ENCODE data around the gene EHD4.

Gene EHD4

GRCh38 chr15:41944313-41944940 lies 27.9 kb downstream of the EHD4 start:
- Histone ChIP-seq H3K9me3 (ENCODE audit: control insufficient read depth, insufficient read depth, low read length) (no peaks in the 10 kb centered on the region), H3K27ac (ENCODE audit: low read length) (no peak overlapping the region), H3K4me1 (ENCODE audit: control insufficient read depth, insufficient read depth, low read length) (no peaks in the 10 kb centered on the region), H3K4me3 (ENCODE audit: low read length) (no peak overlapping the region), H3K36me3 (ENCODE audit: control insufficient read depth, insufficient read depth, low read length) (peaks cover 8% of the 10 kb centered on the region; the same call in 1 of the 2 replicates), H3K27me3 (ENCODE audit: control insufficient read depth, insufficient read depth, low read length) (no peaks in the 10 kb centered on the region)
- no CpG with 5 or more reads among the region's 8 CpGs for WGBS (ENCODE audit: insufficient coverage, insufficient read length)
- DNase-seq (ENCODE audit: low read depth, low spot score), result no peak

- H3K4me1 ChIP-seq (ENCODE audit: control insufficient read depth, insufficient read depth, low read length), result no peaks in the 10 kb centered on the region
- WGBS (ENCODE audit: insufficient coverage, insufficient read length), result no CpG with 5 or more reads among the region's 6 CpGs
- no peaks in the 10 kb centered on the region for H3K9me3 ChIP-seq (ENCODE audit: control insufficient read depth, insufficient read depth, low read length)
- H3K27me3 ChIP-seq (ENCODE audit: control insufficient read depth, insufficient read depth, low read length), result no peaks in the 10 kb centered on the region
- H3K36me3 ChIP-seq (ENCODE audit: control insufficient read depth, insufficient read depth, low read length), result peaks cover 8% of the 10 kb centered on the region; the same call in 1 of the 2 replicates
- no peak overlapping the region for H3K4me3 ChIP-seq (ENCODE audit: low read length)
- no peak overlapping the region for H3K27ac ChIP-seq (ENCODE audit: low read length)
- DNase-seq (ENCODE audit: low read depth, low spot score), result no peak
These were observed 28.6 kb downstream of the EHD4 start for GRCh38 chr15:41943543-41944312.

- Histone ChIP-seq H3K27me3 (ENCODE audit: control insufficient read depth, insufficient read depth, low read length) (no peaks in the 10 kb centered on the region), H3K4me1 (ENCODE audit: control insufficient read depth, insufficient read depth, low read length) (no peaks in the 10 kb centered on the region), H3K36me3 (ENCODE audit: control insufficient read depth, insufficient read depth, low read length) (peaks cover 8% of the 10 kb centered on the region; the same call in 1 of the 2 replicates), H3K9me3 (ENCODE audit: control insufficient read depth, insufficient read depth, low read length) (no peaks in the 10 kb centered on the region), H3K4me3 (ENCODE audit: low read length) (no peak overlapping the region), H3K27ac (ENCODE audit: low read length) (no peak overlapping the region)
- no peak for DNase-seq (ENCODE audit: low read depth, low spot score)
- WGBS (ENCODE audit: insufficient coverage, insufficient read length), result no CpG with 5 or more reads among the region's 7 CpGs
These were observed 29.5 kb downstream of the EHD4 start for GRCh38 chr15:41942886-41943285.

- no peak for DNase-seq (ENCODE audit: low read depth, low spot score)
- no CpG with 5 or more reads among the region's 22 CpGs for WGBS (ENCODE audit: insufficient coverage, insufficient read length)
- H3K9me3 ChIP-seq (ENCODE audit: control insufficient read depth, insufficient read depth, low read length), result no peaks in the 10 kb centered on the region
- H3K27me3 ChIP-seq (ENCODE audit: control insufficient read depth, insufficient read depth, low read length), result no peaks in the 10 kb centered on the region
- peaks cover 8% of the 10 kb centered on the region; the same call in 1 of the 2 replicates for H3K36me3 ChIP-seq (ENCODE audit: control insufficient read depth, insufficient read depth, low read length)
- no peak overlapping the region for H3K27ac ChIP-seq (ENCODE audit: low read length)
- no peak overlapping the region for H3K4me3 ChIP-seq (ENCODE audit: low read length)
- no peaks in the 10 kb centered on the region for H3K4me1 ChIP-seq (ENCODE audit: control insufficient read depth, insufficient read depth, low read length)
These were observed 30.5 kb downstream of the EHD4 start for GRCh38 chr15:41941644-41942415.

- no peak for DNase-seq (ENCODE audit: low read depth, low spot score)
- Histone ChIP-seq H3K36me3 (ENCODE audit: control insufficient read depth, insufficient read depth, low read length) (peaks cover 6% of the 10 kb centered on the region; the same call in 1 of the 2 replicates), H3K4me1 (ENCODE audit: control insufficient read depth, insufficient read depth, low read length) (no peaks in the 10 kb centered on the region), H3K4me3 (ENCODE audit: low read length) (no peak overlapping the region), H3K27me3 (ENCODE audit: control insufficient read depth, insufficient read depth, low read length) (no peaks in the 10 kb centered on the region), H3K9me3 (ENCODE audit: control insufficient read depth, insufficient read depth, low read length) (no peaks in the 10 kb centered on the region), H3K27ac (ENCODE audit: low read length) (no peak overlapping the region)
- no CpG with 5 or more reads among the region's 13 CpGs for whole genome bisulfite sequencing (ENCODE audit: insufficient coverage, insufficient read length)
These were observed 31.9 kb downstream of the EHD4 start for GRCh38 chr15:41940441-41940857.

GRCh38 chr15:41939986-41940385 lies 32.4 kb downstream of the EHD4 start:
- DNase-seq (ENCODE audit: low read depth, low spot score), result no peak
- H3K27ac ChIP-seq (ENCODE audit: low read length), result no peak overlapping the region

GRCh38 chr15:41937568-41937923 lies 34.8 kb downstream of the EHD4 start:
- H3K4me3 ChIP-seq (ENCODE audit: low read length), result no peak overlapping the region
- H3K27ac ChIP-seq (ENCODE audit: low read length), result no peak overlapping the region
- WGBS (ENCODE audit: insufficient coverage, insufficient read length), result no CpG with 5 or more reads among the region's 4 CpGs
- peaks cover 4% of the 10 kb centered on the region; the same call in 1 of the 2 replicates for H3K4me1 ChIP-seq (ENCODE audit: control insufficient read depth, insufficient read depth, low read length)
- no peak for DNase-seq (ENCODE audit: low read depth, low spot score)
- H3K9me3 ChIP-seq (ENCODE audit: control insufficient read depth, insufficient read depth, low read length), result no peaks in the 10 kb centered on the region
- peaks cover 6% of the 10 kb centered on the region; the same call in 1 of the 2 replicates for H3K36me3 ChIP-seq (ENCODE audit: control insufficient read depth, insufficient read depth, low read length)
- H3K27me3 ChIP-seq (ENCODE audit: control insufficient read depth, insufficient read depth, low read length), result no peaks in the 10 kb centered on the region

More at GRCh38 chr15:41939986-41940385, 32.4 kb downstream of the EHD4 start:
- Histone ChIP-seq H3K27me3 (ENCODE audit: control insufficient read depth, insufficient read depth, low read length) (no peaks in the 10 kb centered on the region), H3K4me3 (ENCODE audit: low read length) (no peak overlapping the region), H3K9me3 (ENCODE audit: control insufficient read depth, insufficient read depth, low read length) (no peaks in the 10 kb centered on the region), H3K4me1 (ENCODE audit: control insufficient read depth, insufficient read depth, low read length) (peaks cover 1% of the 10 kb centered on the region; the same call in 1 of the 2 replicates), H3K36me3 (ENCODE audit: control insufficient read depth, insufficient read depth, low read length) (peaks cover 6% of the 10 kb centered on the region; the same call in 1 of the 2 replicates)
- no CpG with 5 or more reads among the region's 9 CpGs for WGBS (ENCODE audit: insufficient coverage, insufficient read length)

GRCh38 chr15:41936649-41937567 lies 35.4 kb downstream of the EHD4 start:
- H3K4me1 ChIP-seq (ENCODE audit: control insufficient read depth, insufficient read depth, low read length), result peaks cover 4% of the 10 kb centered on the region; the same call in 1 of the 2 replicates
- H3K27me3 ChIP-seq (ENCODE audit: control insufficient read depth, insufficient read depth, low read length), result no peaks in the 10 kb centered on the region

GRCh38 chr15:41936155-41936554 lies 36.2 kb downstream of the EHD4 start:
- Histone ChIP-seq H3K36me3 (ENCODE audit: control insufficient read depth, insufficient read depth, low read length) (peaks cover 6% of the 10 kb centered on the region; the same call in 1 of the 2 replicates), H3K27ac (ENCODE audit: low read length) (no peak overlapping the region), H3K27me3 (ENCODE audit: control insufficient read depth, insufficient read depth, low read length) (no peaks in the 10 kb centered on the region), H3K4me1 (ENCODE audit: control insufficient read depth, insufficient read depth, low read length) (peaks cover 4% of the 10 kb centered on the region; the same call in 1 of the 2 replicates), H3K4me3 (ENCODE audit: low read length) (no peak overlapping the region), H3K9me3 (ENCODE audit: control insufficient read depth, insufficient read depth, low read length) (no peaks in the 10 kb centered on the region)
- no CpG with 5 or more reads among the region's 3 CpGs for WGBS (ENCODE audit: insufficient coverage, insufficient read length)
- DNase-seq (ENCODE audit: low read depth, low spot score), result no peak

More at GRCh38 chr15:41936649-41937567, 35.4 kb downstream of the EHD4 start:
- no peak for DNase-seq (ENCODE audit: low read depth, low spot score)
- WGBS (ENCODE audit: insufficient coverage, insufficient read length), result no CpG with 5 or more reads among the region's 19 CpGs
- no peak overlapping the region for H3K27ac ChIP-seq (ENCODE audit: low read length)
- no peak overlapping the region for H3K4me3 ChIP-seq (ENCODE audit: low read length)
- H3K9me3 ChIP-seq (ENCODE audit: control insufficient read depth, insufficient read depth, low read length), result no peaks in the 10 kb centered on the region
- peaks cover 6% of the 10 kb centered on the region; the same call in 1 of the 2 replicates for H3K36me3 ChIP-seq (ENCODE audit: control insufficient read depth, insufficient read depth, low read length)
